Liver (tissue), 3 donors: ENCODE data around the gene TDRD6.

Experiments used
- CTCF ChIP-seq: fragments of 150-350 bp; IDR thresholded peaks from 2 replicates; pipeline ENCODE4 v1.5.1; 2017; ENCODE audit warnings: improper control_type of control experiment, low read depth, low read length; ENCODE audit not compliant: missing input control
- FOXA1 ChIP-seq: IDR thresholded peaks from 2 replicates; pipeline ENCODE4 v1.6.1; 2016; ENCODE audit warnings: antibody characterized with exemption
- FOXA2 ChIP-seq: IDR thresholded peaks from 2 replicates; pipeline ENCODE4 v1.6.1; 2016; ENCODE audit warnings: antibody characterized with exemption
- GABPA ChIP-seq, 2 donors: IDR thresholded peaks in 1 of 2; conservative IDR thresholded peaks in 1 of 2; 2 replicates each; pipeline ENCODE4 v1.6.1; 2016; ENCODE audit warnings: antibody characterized with exemption in 2 of 2, mild to moderate bottlenecking in 1 of 2, moderate library complexity in 1 of 2
- MAX ChIP-seq: IDR thresholded peaks from 2 replicates; pipeline ENCODE4 v1.6.1; 2016; ENCODE audit warnings: antibody characterized with exemption
- RAD21 ChIP-seq, 2 donors: IDR thresholded peaks; 2 replicates each; pipeline ENCODE4 v1.6.1; 2016; ENCODE audit warnings: antibody characterized with exemption in 2 of 2, mild to moderate bottlenecking in 2 of 2
- RXRA ChIP-seq, 2 donors: IDR thresholded peaks; 2 replicates each; pipeline ENCODE4 v1.6.1; 2017 to 2018; ENCODE audit warnings: antibody characterized with exemption in 2 of 2, mild to moderate bottlenecking in 1 of 2
- SP1 ChIP-seq: IDR thresholded peaks from 2 replicates; pipeline ENCODE4 v1.6.1; 2018; ENCODE audit warnings: antibody characterized with exemption, mild to moderate bottlenecking
- TAF1 ChIP-seq: conservative IDR thresholded peaks from 2 replicates; pipeline ENCODE4 v1.6.1; 2016; ENCODE audit warnings: antibody characterized with exemption, mild to moderate bottlenecking
- YY1 ChIP-seq: IDR thresholded peaks from 2 replicates; pipeline ENCODE4 v1.6.1; 2016; ENCODE audit warnings: antibody characterized with exemption, mild to moderate bottlenecking
- TF ChIP-seq, protein P1 (sequence below): IDR thresholded peaks from 2 replicates; pipeline ENCODE4 v1.6.1; 2016; ENCODE audit warnings: antibody characterized with exemption, mild to moderate bottlenecking
- donor health status: healthy.
- donor health status: healthy.

GRCh38 chr6:46638650-46639049 is 49.0 kb upstream of the TDRD6 start:
- TF ChIP-seq YY1 (no peak), CTCF (no peak), SP1 (no peak), GABPA (IDR thresholded peaks at IDR 0.05 in 1 of 2, conservative IDR thresholded peaks at IDR 0.05 in 1 of 2) (no peak), TAF1 (no peak), FOXA1 (no peak), FOXA2 (no peak), RXRA (IDR thresholded peaks at IDR 0.05) (no peak), RAD21 (IDR thresholded peaks at IDR 0.05) (no peak), MAX (no peak)
- TF ChIP-seq, protein P1, sequence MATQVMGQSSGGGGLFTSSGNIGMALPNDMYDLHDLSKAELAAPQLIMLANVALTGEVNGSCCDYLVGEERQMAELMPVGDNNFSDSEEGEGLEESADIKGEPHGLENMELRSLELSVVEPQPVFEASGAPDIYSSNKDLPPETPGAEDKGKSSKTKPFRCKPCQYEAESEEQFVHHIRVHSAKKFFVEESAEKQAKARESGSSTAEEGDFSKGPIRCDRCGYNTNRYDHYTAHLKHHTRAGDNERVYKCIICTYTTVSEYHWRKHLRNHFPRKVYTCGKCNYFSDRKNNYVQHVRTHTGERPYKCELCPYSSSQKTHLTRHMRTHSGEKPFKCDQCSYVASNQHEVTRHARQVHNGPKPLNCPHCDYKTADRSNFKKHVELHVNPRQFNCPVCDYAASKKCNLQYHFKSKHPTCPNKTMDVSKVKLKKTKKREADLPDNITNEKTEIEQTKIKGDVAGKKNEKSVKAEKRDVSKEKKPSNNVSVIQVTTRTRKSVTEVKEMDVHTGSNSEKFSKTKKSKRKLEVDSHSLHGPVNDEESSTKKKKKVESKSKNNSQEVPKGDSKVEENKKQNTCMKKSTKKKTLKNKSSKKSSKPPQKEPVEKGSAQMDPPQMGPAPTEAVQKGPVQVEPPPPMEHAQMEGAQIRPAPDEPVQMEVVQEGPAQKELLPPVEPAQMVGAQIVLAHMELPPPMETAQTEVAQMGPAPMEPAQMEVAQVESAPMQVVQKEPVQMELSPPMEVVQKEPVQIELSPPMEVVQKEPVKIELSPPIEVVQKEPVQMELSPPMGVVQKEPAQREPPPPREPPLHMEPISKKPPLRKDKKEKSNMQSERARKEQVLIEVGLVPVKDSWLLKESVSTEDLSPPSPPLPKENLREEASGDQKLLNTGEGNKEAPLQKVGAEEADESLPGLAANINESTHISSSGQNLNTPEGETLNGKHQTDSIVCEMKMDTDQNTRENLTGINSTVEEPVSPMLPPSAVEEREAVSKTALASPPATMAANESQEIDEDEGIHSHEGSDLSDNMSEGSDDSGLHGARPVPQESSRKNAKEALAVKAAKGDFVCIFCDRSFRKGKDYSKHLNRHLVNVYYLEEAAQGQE: no peak
